HepG2 (cell line): Measurements from ENCODE around the gene TRPC4AP.

ENCODE experiments used
- POLR2A ChIP-seq, 2 experiments: IDR thresholded peaks; 2 replicates each; pipeline ENCODE4 v1.6.1; 2011; ENCODE audit warnings: low read depth in 2 of 2, low read length in 2 of 2, mild to moderate bottlenecking in 1 of 2, moderate library complexity in 1 of 2; ENCODE audit not compliant: insufficient read depth in 1 of 2
- SP1 ChIP-seq, 2 experiments: fragments of 450-650 bp in 1 of 2; sonication (generic) in 1 of 2; formaldehyde crosslinking in 1 of 2; IDR thresholded peaks; 2 replicates each; pipeline versions ENCODE4 v1.4.0 to v1.6.1; 2016 to 2020; ENCODE audit warnings: missing genetic modification reagents in 1 of 2
- TF ChIP-seq, protein P1 (sequence below): sonication (generic); formaldehyde crosslinking; IDR thresholded peaks from 2 replicates; pipeline ENCODE4 v1.5.0; 2020; ENCODE audit warnings: mild to moderate bottlenecking, missing genetic modification reagents, moderate library complexity
- TF ChIP-seq, protein P2 (sequence below): sonication (generic); formaldehyde crosslinking; IDR thresholded peaks from 2 replicates; pipeline ENCODE4 v1.4.0; 2020; ENCODE audit warnings: missing genetic modification reagents

DNA sequence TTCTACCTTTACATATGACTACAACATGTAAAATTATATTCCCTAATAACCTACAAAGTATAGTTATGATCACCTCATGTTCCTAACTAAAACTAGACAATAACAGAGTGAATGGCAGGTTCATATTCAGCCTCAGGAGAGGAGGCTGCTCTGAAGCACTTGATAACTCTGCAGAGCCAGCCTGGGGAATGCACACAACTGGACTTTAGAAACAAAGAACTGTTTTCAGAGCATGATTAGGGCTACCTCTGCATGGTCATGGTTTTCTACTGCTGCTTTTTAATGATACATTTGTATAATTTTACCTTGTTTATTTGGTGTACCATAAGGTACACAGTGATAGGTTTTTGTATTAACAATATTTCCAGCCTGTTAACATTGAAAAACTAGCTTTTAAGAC lies 50.3 kb downstream of the TRPC4AP start:
- TF ChIP-seq, protein P1, sequence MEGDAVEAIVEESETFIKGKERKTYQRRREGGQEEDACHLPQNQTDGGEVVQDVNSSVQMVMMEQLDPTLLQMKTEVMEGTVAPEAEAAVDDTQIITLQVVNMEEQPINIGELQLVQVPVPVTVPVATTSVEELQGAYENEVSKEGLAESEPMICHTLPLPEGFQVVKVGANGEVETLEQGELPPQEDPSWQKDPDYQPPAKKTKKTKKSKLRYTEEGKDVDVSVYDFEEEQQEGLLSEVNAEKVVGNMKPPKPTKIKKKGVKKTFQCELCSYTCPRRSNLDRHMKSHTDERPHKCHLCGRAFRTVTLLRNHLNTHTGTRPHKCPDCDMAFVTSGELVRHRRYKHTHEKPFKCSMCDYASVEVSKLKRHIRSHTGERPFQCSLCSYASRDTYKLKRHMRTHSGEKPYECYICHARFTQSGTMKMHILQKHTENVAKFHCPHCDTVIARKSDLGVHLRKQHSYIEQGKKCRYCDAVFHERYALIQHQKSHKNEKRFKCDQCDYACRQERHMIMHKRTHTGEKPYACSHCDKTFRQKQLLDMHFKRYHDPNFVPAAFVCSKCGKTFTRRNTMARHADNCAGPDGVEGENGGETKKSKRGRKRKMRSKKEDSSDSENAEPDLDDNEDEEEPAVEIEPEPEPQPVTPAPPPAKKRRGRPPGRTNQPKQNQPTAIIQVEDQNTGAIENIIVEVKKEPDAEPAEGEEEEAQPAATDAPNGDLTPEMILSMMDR (CRISPR knock-in tag) = no peak
- TF ChIP-seq POLR2A (IDR thresholded peaks at IDR 0.05; ENCODE audit: insufficient read depth in 1 of 2, low read depth in 2 of 2, low read length in 2 of 2) = no peak
- TF ChIP-seq, protein P2, sequence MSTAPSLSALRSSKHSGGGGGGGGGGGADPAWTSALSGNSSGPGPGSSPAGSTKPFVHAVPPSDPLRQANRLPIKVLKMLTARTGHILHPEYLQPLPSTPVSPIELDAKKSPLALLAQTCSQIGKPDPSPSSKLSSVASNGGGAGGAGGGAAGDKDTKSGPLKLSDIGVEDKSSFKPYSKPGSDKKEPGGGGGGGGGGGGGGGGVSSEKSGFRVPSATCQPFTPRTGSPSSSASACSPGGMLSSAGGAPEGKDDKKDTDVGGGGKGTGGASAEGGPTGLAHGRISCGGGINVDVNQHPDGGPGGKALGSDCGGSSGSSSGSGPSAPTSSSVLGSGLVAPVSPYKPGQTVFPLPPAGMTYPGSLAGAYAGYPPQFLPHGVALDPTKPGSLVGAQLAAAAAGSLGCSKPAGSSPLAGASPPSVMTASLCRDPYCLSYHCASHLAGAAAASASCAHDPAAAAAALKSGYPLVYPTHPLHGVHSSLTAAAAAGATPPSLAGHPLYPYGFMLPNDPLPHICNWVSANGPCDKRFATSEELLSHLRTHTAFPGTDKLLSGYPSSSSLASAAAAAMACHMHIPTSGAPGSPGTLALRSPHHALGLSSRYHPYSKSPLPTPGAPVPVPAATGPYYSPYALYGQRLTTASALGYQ = no peak
- TF ChIP-seq SP1 (IDR thresholded peaks at IDR 0.05) = no peak
- TF ChIP-seq SP1 (CRISPR knock-in tag; IDR thresholded peaks at IDR 0.05) = no peak
